H4 (cell line): ENCODE measurements around the gene MOB3B. TPM values are rescaled to one million over a fixed set of nuclear protein-coding genes. Genes with fewer than 3 reads are reported as not detected.
"Not testable (repeated sequence)": the region's sequence is repeated elsewhere in the genome, so short reads cannot be mapped to it uniquely, and the experiment has no call there.

Source experiments
- DNase-seq: peaks from one replicate; pipeline ENCODE4 v3.0.0-alpha.2; 2015; ENCODE audit warnings: low spot score
- total RNA-seq: library from RNA; depleted of rRNA; stranded (reverse); fragments of >200 nt; shearing (Covaris generic); gene quantifications from 2 replicates; pipeline ENCODE4 v1.2.3, GENCODE V29; 2014

Gene MOB3B
- total RNA-seq, 1 experiment from 2014 or later = 0.39 TPM

DNA sequence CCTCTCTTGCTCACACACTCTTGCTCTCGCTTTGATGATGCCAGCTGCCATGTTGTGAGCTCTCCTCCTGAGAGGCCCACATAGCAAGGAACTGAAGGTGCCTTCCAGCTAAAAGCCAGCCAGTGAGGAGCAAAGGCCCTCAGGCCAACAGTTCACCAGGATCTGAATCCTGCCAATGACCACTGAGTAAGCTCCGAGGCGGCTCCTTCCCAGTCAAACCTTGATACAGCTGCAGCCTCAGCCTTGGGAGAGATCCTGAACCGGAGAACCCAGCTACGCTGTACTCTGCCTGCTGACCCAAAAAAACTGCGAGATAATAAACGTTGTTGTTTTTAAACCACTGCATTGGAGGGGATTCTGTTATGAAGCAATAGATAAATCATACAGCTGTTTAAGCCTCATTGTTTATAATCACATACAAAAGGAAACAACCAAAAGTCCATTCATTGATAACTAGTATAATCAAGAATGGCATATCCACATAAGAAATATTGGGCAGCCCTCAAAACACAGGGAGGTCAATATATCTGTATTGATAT lies 54.5 kb downstream of the MOB3B start:
- no peak for DNase-seq

DNA sequence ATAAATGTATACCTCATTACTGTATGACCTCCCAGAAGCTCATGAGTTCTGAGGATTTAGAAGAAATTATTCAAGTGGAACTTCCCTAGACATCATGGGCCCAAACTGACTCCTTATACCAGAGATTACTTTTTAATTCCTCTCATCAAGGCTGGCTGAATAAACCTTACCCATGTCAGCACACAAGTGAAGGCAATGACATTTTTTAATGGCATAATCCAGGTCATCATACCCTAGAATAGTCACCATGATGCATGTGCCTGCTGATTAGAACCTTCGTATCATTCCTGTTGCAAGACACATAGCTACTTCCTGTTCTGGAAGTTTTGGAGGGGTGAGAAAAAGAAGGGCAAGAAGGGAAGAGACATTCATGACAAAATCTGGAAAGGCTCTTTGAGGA lies 55.3 kb downstream of the MOB3B start:
- DNase-seq = no peak

DNA sequence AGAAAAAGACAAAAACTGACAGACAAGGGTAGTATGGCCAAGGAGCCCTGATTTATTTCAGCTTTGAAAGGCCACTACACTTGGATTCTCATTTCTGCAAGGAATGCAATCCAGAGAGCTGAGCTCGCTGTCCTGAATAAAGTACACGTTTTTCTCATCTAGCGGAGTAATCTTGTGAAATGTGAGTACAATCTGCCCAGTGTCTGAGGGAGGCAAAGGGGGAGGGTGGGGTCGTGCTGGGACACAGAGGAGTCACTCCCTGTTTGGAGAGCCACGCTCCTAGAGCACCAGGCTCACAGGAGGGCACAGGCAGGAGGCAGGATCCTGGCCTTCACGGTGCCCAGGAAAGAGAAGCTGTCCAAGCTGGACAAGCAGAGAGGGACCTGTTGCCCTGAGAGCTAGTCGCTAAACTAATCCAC lies 56.5 kb downstream of the MOB3B start:
- no peak for DNase-seq

- DNase-seq = no peak
Measured at GRCh38 chr9:27472195-27472594, 57.4 kb downstream of the MOB3B start.

DNA sequence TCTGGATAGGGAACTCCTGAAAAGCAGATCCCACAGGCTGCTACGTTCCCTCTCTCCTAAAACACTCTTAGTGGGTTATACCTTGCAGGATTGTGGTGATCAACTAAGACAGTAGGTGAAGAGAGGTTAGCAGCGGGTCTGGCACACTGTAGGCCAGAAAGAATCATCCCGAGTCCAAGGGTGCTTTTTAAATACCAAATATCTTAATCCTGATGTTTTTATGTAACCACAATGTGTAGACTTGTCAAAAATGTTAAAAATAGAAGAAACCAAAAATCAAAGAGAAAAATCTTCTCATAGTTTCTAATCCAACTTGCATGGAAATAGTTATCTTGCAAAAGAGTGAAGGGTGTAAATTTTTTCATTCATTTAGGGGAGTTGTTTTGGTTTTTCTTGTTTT lies 57.8 kb downstream of the MOB3B start:
- no peak for DNase-seq

DNA sequence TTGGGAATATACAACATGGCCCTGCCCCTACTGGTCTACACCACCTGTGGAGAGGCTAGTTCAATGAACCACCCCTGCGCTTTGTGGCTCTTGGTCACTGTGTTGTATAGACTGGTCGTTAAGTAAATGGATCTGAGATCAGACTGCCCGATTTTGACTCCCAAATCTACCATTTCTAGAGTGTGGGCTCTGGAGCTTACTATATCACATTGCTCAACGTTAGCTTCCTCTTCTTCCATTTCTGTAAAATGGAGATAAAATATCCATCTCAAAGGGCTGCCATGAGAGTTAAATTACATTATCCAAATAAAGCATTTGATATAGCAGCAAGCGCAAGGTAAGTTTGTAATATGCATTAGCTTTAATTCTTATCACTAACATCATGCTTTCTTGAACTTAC lies 58.2 kb downstream of the MOB3B start:
- DNase-seq = no peak

- DNase-seq = no peak
Measured at GRCh38 chr9:27470291-27470856, 59.2 kb downstream of the MOB3B start.

GRCh38 chr9:27469550-27469949 lies 60.1 kb downstream of the MOB3B start:
- no peak for DNase-seq

DNA sequence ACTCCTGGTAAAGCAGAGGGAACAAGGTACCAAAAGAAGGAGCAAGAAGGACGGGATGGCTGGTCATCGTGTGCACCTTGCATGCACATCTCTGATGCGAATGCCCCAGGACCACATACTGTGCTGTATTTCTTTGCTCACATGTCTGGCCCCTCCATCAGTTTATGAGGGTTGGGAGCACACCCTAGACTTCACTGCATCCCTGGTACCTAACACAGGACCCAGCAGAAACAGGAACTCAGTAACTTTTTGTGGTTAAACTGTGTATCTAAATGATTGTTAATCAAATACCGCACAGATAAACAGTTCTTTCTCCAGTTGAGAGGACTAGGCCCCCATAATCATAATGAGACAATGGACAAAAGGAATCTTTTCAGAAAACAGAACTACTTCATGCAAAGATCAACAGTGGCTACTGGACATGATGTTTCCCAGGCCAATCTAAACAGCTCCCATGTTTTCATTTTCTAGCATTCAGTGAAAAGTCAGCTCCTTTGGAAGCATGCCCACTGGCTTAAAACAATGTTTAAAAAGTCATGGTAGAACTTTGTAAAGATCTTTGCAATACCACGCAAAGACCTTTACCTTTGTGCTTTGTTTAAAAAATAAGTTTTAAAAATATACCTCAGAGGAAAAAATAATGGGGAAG lies 61.0 kb downstream of the MOB3B start:
- DNase-seq = peak; percentile 33

DNA sequence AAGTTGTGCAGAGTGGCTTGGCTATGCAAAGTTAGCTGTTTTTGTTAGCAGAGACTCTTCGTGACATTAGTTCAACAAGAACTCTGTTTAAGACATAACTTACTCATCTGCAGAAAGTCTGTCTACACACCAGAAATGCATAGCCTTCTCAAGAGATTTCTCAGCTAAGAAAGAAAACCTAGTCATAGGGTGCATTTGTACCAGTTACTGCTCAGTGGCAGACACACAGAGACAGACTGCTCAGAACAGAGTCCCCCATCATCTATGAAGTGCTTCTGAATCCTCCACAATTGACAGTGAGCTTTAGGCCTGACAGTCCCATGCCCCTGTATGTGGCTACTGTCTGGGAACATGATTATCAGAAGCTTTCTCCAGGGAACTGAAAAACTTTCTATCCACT lies 61.6 kb downstream of the MOB3B start:
- DNase-seq = no peak

- no peak for DNase-seq
Measured at GRCh38 chr9:27467486-27467885, 62.1 kb downstream of the MOB3B start.

- DNase-seq = not testable (repeated sequence)
Measured at GRCh38 chr9:27466516-27466915, 63.1 kb downstream of the MOB3B start.

DNA sequence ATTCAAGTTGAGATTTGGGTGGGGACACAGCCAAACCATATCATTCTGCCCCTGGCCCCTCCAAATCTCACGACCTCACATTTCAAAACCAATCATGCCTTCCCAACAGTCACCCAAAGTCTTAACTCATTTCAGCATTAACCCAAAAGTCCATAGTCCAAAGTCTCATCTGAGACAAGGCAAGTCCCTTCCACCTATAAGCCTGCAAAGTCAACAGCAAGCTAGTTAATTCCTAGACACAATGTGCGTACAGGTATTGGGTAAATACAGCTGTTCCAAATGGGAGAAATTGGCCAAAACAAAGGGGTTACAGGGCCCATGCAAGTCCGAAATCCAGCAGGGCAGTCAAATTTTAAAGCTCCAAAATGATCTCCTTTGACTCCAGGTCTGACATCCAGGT lies 64.7 kb downstream of the MOB3B start:
- DNase-seq = not testable (repeated sequence)

DNA sequence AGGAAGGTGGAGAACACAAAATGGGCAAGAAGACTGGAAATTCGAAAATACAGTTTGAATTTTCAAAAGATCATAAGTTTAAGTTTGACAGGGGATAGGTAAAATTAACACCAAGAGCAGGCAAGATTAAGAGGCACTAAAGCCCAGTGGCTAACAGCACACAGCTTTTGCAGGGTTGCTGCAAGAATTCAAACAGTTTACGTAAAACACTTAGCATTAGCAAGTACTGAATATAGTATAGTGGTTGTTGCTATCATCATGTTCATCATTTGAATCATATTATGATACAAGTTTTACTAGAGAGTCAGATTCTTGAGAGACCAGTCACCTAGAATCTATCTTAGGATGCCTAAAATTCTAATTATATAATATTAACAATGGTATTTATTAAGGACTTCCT lies 66.8 kb downstream of the MOB3B start:
- no peak for DNase-seq

DNA sequence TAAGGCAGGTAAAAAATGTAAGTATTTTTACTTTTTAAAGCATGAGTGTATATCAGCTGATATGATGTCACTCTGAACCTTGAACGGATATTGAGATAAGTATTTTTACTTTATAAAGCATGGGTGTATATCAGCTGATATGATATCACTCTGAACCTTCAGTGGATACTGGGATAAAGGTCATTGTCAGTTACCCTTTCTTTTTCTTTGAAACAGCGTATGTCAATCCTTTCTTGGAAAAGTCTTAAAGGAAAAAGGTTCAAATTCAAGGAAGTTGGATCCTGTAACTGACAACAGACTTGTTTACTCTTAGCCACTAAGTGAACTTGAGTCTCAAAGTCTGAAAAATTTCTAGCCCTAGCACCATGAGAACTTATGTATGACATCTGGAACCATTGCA lies 67.2 kb downstream of the MOB3B start:
- no peak for DNase-seq

DNA sequence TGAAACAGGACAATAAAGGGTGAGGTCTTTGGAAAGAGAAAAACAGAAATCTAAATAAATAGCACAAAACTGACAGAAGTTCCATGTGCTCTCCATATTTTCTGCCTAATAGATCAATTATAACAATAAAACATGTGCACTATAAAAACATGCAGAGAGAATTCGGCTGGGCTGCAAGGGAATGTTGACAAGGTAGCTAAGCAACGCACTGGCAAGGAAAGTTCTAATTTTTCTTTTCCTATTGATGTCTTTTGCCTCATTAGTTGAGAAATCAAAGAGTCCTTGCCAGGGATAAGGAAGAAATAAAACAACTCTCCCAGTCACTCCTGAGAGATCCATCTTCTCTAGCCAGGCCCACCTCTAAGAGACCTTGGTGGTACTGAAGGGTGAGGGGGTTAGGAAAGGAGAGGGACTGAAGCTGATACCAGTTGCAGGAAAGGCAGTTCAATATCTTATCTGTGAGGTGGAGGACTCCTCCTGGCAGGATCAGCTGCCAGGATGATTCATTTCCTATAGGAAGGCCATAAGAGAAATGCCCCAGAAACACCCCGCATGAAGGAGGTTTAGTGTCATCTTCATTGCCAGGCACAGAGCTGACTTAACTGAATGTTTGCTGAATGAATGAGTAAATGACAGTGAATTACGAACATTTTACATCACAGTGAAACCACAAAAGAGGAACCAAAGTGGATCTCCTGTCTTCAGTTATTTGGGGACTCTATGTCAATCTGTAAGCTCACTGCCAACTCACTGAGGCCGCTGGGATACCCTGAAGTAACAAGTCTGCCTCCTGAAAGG lies 69.2 kb downstream of the MOB3B start:
- no peak for DNase-seq

DNA sequence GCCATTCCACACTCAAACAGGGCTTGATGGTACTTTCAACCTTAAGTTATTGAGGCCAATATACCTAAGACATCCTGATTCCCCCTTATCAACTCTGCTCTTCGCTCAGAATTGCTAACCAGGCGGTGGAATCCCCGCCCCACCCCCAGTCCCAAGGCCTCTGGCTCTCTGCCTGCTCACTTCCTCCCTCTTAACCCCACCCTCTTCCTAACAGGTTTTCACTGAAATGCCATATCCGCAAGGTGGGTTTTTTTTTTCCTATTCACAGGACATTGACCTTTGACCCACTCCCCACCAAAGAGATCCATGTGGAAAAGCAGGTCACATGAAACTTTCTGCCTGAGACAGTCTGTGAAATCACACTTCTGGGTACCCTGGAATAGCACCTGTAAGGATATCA lies 72.2 kb downstream of the MOB3B start:
- DNase-seq = no peak

GRCh38 chr9:27453860-27454553 lies 75.6 kb downstream of the MOB3B start:
- DNase-seq = no peak

- no peak for DNase-seq
Measured at GRCh38 chr9:27451207-27451797, 78.3 kb downstream of the MOB3B start.

DNA sequence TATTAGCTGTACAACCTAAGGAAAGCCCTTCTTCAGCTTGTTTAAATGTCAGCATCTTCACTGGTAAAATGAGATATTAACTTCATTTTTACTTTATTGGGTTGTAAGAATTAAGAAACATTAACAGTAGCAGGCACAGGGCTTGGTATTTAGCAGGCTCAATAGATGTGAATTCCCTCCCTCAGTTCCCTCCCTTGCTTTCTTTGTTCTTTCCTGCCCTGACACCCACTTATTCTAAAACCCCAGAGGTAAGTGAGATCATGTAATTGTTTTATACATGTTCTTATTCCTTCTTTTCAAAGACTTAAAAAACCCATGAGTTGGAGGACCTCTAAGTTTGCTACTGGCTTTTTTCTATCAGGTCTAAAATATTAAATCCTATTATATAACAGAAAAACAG lies 78.9 kb downstream of the MOB3B start:
- DNase-seq = no peak

GRCh38 chr9:27448356-27448755 lies 81.3 kb downstream of the MOB3B start:
- DNase-seq = not testable (repeated sequence)
